K562 (cell line): ENCODE results near the gene ZNF407. TPM values are rescaled to one million over a fixed set of nuclear protein-coding genes. Genes with fewer than 3 reads are reported as not detected.

Experiments used
- ATF3 ChIP-seq, 2 experiments: fragments of 450-650 bp in 1 of 2; sonication (generic) in 1 of 2; formaldehyde crosslinking in 1 of 2; IDR thresholded peaks in 1 of 2; conservative IDR thresholded peaks in 1 of 2; 2 replicates each; pipeline versions ENCODE4 v1.6.1 to v1.8.1; 2016 to 2023; ENCODE audit warnings: mild to moderate bottlenecking in 2 of 2, moderate library complexity in 2 of 2, inconsistent platforms in 1 of 2, missing genetic modification reagents in 1 of 2
- CBFA2T3 ChIP-seq: fragments of 450-650 bp; IDR thresholded peaks from 2 replicates; pipeline ENCODE4 v1.6.1; 2017
- FOS ChIP-seq: IDR thresholded peaks from 3 replicates; pipeline ENCODE4 v1.6.1; 2011; ENCODE audit not compliant: insufficient read length; ENCODE audit errors: extremely low read depth
- FOXJ2 ChIP-seq: fragments of 200-800 bp; sonication (Bioruptor generic); IDR thresholded peaks from 2 replicates; pipeline ENCODE4 v1.6.1; 2016; ENCODE audit warnings: missing genetic modification characterization, missing compliant biosample characterization
- GATA2 ChIP-seq: sonication (generic); formaldehyde crosslinking; IDR thresholded peaks from 2 replicates; pipeline ENCODE4 v1.4.0; 2020; ENCODE audit warnings: mild to moderate bottlenecking, missing genetic modification reagents
- HMG20B ChIP-seq: fragments of 250-450 bp; sonication (Bioruptor Pico); IDR thresholded peaks from 2 replicates; pipeline ENCODE4 v1.5.0; 2021; ENCODE audit warnings: mild to moderate bottlenecking
- HNRNPH1 ChIP-seq: fragments of 200-400 bp; formaldehyde crosslinking; optimal IDR thresholded peaks from 2 replicates; pipeline ENCODE3; 2017; ENCODE audit warnings: low read depth, mild to moderate bottlenecking, low read length, moderate library complexity
- IRF1 ChIP-seq: sonication (generic); formaldehyde crosslinking; IDR thresholded peaks from 2 replicates; pipeline ENCODE4 v1.8.0; 2022; ENCODE audit warnings: missing genetic modification reagents, mild to moderate bottlenecking, borderline replicate concordance
- JUND ChIP-seq, 2 experiments: IDR thresholded peaks; 2 replicates in 1 of 2; 3 replicates in 1 of 2; pipeline ENCODE4 v1.6.1; 2011; ENCODE audit warnings: borderline replicate concordance in 2 of 2, low read depth in 2 of 2, low read length in 2 of 2, improper control_type of control experiment in 1 of 2, missing biosample characterization in 1 of 2, missing genetic modification characterization in 1 of 2, missing genetic modification reagents in 1 of 2
- MYNN ChIP-seq, 2 experiments: sonication (generic); formaldehyde crosslinking in 1 of 2; IDR thresholded peaks; 2 replicates each; pipeline versions ENCODE4 v1.5.0 to v1.6.1; 2016 to 2020; ENCODE audit warnings: antibody characterized with exemption in 1 of 2, missing genetic modification reagents in 1 of 2
- NCOA4 ChIP-seq: fragments of 450-650 bp; IDR thresholded peaks from 2 replicates; pipeline ENCODE4 v1.6.1; 2018; ENCODE audit warnings: mild to moderate bottlenecking; ENCODE audit not compliant: partially characterized antibody
- PTRF ChIP-seq: fragments of 450-650 bp; IDR thresholded peaks from 2 replicates; pipeline ENCODE4 v1.6.1; 2016; ENCODE audit warnings: mild to moderate bottlenecking, missing genetic modification characterization, missing compliant biosample characterization
- SMAD1 ChIP-seq: fragments of 150-350 bp; IDR thresholded peaks from 2 replicates; pipeline ENCODE4 v1.6.1; 2014; ENCODE audit warnings: low read length, low read depth; ENCODE audit not compliant: partially characterized antibody
- SMC3 ChIP-seq: conservative IDR thresholded peaks from 2 replicates; pipeline ENCODE4 v1.6.1; 2011; ENCODE audit warnings: low read depth, low read length, improper control_type of control experiment; ENCODE audit not compliant: insufficient read depth
- SRSF7 ChIP-seq: fragments of 200-400 bp; formaldehyde crosslinking; optimal IDR thresholded peaks from 2 replicates; pipeline ENCODE3; 2017; ENCODE audit warnings: mild to moderate bottlenecking, low read depth, low read length
- TCF3 ChIP-seq: sonication (generic); formaldehyde crosslinking; IDR thresholded peaks from 2 replicates; pipeline ENCODE4 v1.4.0; 2020; ENCODE audit warnings: mild to moderate bottlenecking, missing genetic modification reagents
- VEZF1 ChIP-seq: fragments of 200-800 bp; sonication (Bioruptor generic); IDR thresholded peaks from 2 replicates; pipeline ENCODE4 v1.6.1; 2017; ENCODE audit warnings: missing genetic modification characterization, missing compliant biosample characterization
- ZEB2 ChIP-seq: fragments of 450-650 bp; IDR thresholded peaks from 2 replicates; pipeline ENCODE4 v1.6.1; 2016
- ZNF311 ChIP-seq: fragments of 250-450 bp; sonication (Bioruptor Pico); IDR thresholded peaks from 2 replicates; pipeline ENCODE4 v1.4.0; 2020; ENCODE audit warnings: mild to moderate bottlenecking, moderate library complexity
- ZNF347 ChIP-seq: fragments of 450-650 bp; formaldehyde crosslinking; IDR thresholded peaks from 2 replicates; pipeline ENCODE4 v1.4.0; 2020; ENCODE audit warnings: low read depth, mild to moderate bottlenecking, moderate library complexity
- ZNF445 ChIP-seq: fragments of 250-450 bp; sonication (Bioruptor Pico); IDR thresholded peaks from 2 replicates; pipeline ENCODE4 v1.4.0; 2020; ENCODE audit warnings: low read depth, mild to moderate bottlenecking, moderate library complexity
- ZNF518B ChIP-seq: fragments of 250-450 bp; sonication (Bioruptor Pico); IDR thresholded peaks from 2 replicates; pipeline ENCODE4 v1.5.0; 2021; ENCODE audit warnings: mild to moderate bottlenecking, moderate library complexity
- polyA plus RNA-seq, 8 experiments: library from polyadenylated mRNA; depleted of rRNA in 4 of 8; stranded (reverse) in 5 of 8; unstranded in 3 of 8; fragments of >200 nt; fragmentation: Nextera tagmentation in 2 of 8; fragmentation: Illumina TruSeq in 1 of 8; extraction: Ambion mirVana in 2 of 8; extraction: Trizol in 1 of 8; gene quantifications; 2 replicates each; pipeline versions ENCODE4 v1.2.1 to v1.2.3, GENCODE V29; 2011 to 2014; ENCODE audit warnings: inconsistent platforms in 1 of 8, missing spikeins in 1 of 8
- total RNA-seq, 7 experiments: library from RNA; depleted of rRNA in 6 of 7; stranded (reverse); fragments of >200 nt in 6 of 7; fragmentation: Illumina TruSeq in 2 of 7; extraction: Trizol in 2 of 7; gene quantifications; 2 replicates each; pipeline versions ENCODE4 v1.2.1 to v1.2.3, GENCODE V29; 2011 to 2021; ENCODE audit warnings: low replicate concordance in 1 of 7

The ZNF407 gene
- total and polyA plus RNA-seq, 9 of the 15 experiments (the other 6 are each of a cell fraction or from before 2014, with no cell fraction given) = 0.21 to 5.4 (median 2.3) TPM

- TF ChIP-seq SMC3 = no peak
- no peak for TF ChIP-seq ZNF518B (CRISPR knock-in tag)
- no peak for TF ChIP-seq FOXJ2 (tag)
- TF ChIP-seq IRF1 (CRISPR knock-in tag) = no peak
- no peak for TF ChIP-seq NCOA4
- no peak for TF ChIP-seq PTRF (tag)
- no peak for TF ChIP-seq SRSF7
- TF ChIP-seq VEZF1 (CRISPR knock-in tag) = no peak
- peak; percentile 72; the same call in 1 of the 2 replicates for TF ChIP-seq JUND (IDR thresholded peaks at IDR 0.05; ENCODE audit: borderline replicate concordance, low read depth, low read length)
- peak; percentile 78; the same call in 2 of the 3 replicates for TF ChIP-seq JUND (tag; IDR thresholded peaks at IDR 0.05; ENCODE audit: borderline replicate concordance, low read depth, low read length)
- TF ChIP-seq FOS = no peak
- peak; percentile 58 for TF ChIP-seq CBFA2T3
- TF ChIP-seq MYNN (IDR thresholded peaks at IDR 0.05) = no peak
- TF ChIP-seq MYNN (CRISPR knock-in tag; IDR thresholded peaks at IDR 0.05) = no peak
- TF ChIP-seq HNRNPH1 = no peak
- TF ChIP-seq ZNF311 = no peak
- TF ChIP-seq GATA2 = peak; percentile 64
- TF ChIP-seq SMAD1 = no peak
- no peak for TF ChIP-seq ZEB2
- TF ChIP-seq ATF3 (IDR thresholded peaks at IDR 0.05) = peak; percentile 78
- no peak for TF ChIP-seq ATF3 (CRISPR knock-in tag; conservative IDR thresholded peaks at IDR 0.05)
- TF ChIP-seq TCF3 (CRISPR knock-in tag) = 0 out of 2 replicates have a peak, but pooled peaks have one; percentile 29
- no peak for TF ChIP-seq ZNF445
- TF ChIP-seq ZNF347 = no peak
- no peak for TF ChIP-seq HMG20B
These were observed 263.5 kb downstream of the ZNF407 start (continued) for GRCh38 chr18:74861154-74861553.
